Measurements from ENCODE around the gene RRP9. TPM values are rescaled to one million over a fixed set of nuclear protein-coding genes. Genes with fewer than 3 reads are reported as not detected.
A peak's percentile ranks its signal among the peaks of the same experiment; 100 is the strongest.
"Not testable (repeated sequence)": the region's sequence is repeated elsewhere in the genome, so short reads cannot be mapped to it uniquely, and the experiment has no call there.

RRP9 gene
- total RNA-seq, 2 experiments from 2014 or later: 17.7 to 19.2 TPM

- H3K36me3 Mint-ChIP-seq: peaks cover 20% of the 10 kb centered on the region
- no peaks in the 10 kb centered on the region for H3K27me3 Mint-ChIP-seq
- H3K4me1 Mint-ChIP-seq: peaks cover 29% of the 10 kb centered on the region
- POLR2A ChIA-PET: interaction anchor here (0.6 kb wide), 1 partner anchor 35 kb away, joined by 3 read pairs; no protein-coding TSS in a partner anchor
- DNase-seq (no peak), ATAC-seq (ENCODE audit: low read depth) (no peak)
- no peaks in the 10 kb centered on the region for H3K9me3 Mint-ChIP-seq
- no peak overlapping the region for H3K4me3 Mint-ChIP-seq
- peak overlapping the region; percentile 73 for H3K27ac Mint-ChIP-seq
Measured at GRCh38 chr3:51937014-51937413, 4.7 kb downstream of the RRP9 start.

GRCh38 chr3:51935886-51936755 is 5.6 kb downstream of the RRP9 start:
- no peak for ATAC-seq (ENCODE audit: low read depth)
- Mint-ChIP-seq H3K9me3 (no peaks in the 10 kb centered on the region), H3K27ac (no peak overlapping the region), H3K4me3 (no peak overlapping the region), H3K36me3 (peaks cover 20% of the 10 kb centered on the region), H3K27me3 (no peaks in the 10 kb centered on the region), H3K4me1 (peaks cover 27% of the 10 kb centered on the region)
- POLR2A ChIA-PET: interaction anchor here (0.6 kb wide), 1 partner anchor 36 kb away, joined by 3 read pairs; no protein-coding TSS in a partner anchor
- DNase-seq: no peak

- Mint-ChIP-seq H3K27ac (no peak overlapping the region), H3K27me3 (no peaks in the 10 kb centered on the region), H3K4me3 (no peak overlapping the region), H3K4me1 (peaks cover 19% of the 10 kb centered on the region), H3K9me3 (no peaks in the 10 kb centered on the region), H3K36me3 (peaks cover 20% of the 10 kb centered on the region)
- no peak for ATAC-seq (ENCODE audit: low read depth)
- DNase-seq: no peak
- POLR2A ChIA-PET: no interaction called here
Measured at GRCh38 chr3:51934991-51935885, 6.5 kb downstream of the RRP9 start.

GRCh38 chr3:51934139-51934850 is 7.4 kb downstream of the RRP9 start:
- ATAC-seq (ENCODE audit: low read depth): no peak
- Mint-ChIP-seq H3K27me3 (no peaks in the 10 kb centered on the region), H3K27ac (no peak overlapping the region), H3K36me3 (peaks cover 21% of the 10 kb centered on the region), H3K4me3 (no peak overlapping the region), H3K4me1 (peaks cover 15% of the 10 kb centered on the region), H3K9me3 (no peaks in the 10 kb centered on the region)
- POLR2A ChIA-PET: no interaction called here
- DNase-seq: no peak

- POLR2A ChIA-PET: no interaction called here
- no peaks in the 10 kb centered on the region for H3K9me3 Mint-ChIP-seq
- H3K27ac Mint-ChIP-seq: no peak overlapping the region
- H3K4me1 Mint-ChIP-seq: peaks cover 11% of the 10 kb centered on the region
- H3K4me3 Mint-ChIP-seq: no peak overlapping the region
- no peaks in the 10 kb centered on the region for H3K27me3 Mint-ChIP-seq
- no peak for DNase-seq
- H3K36me3 Mint-ChIP-seq: peaks cover 19% of the 10 kb centered on the region
- ATAC-seq (ENCODE audit: low read depth): no peak
Measured at GRCh38 chr3:51933471-51934138, 8.1 kb downstream of the RRP9 start.

- H3K4me3 Mint-ChIP-seq: no peak overlapping the region
- no peak overlapping the region for H3K27ac Mint-ChIP-seq
- ATAC-seq (ENCODE audit: low read depth) (no peak), DNase-seq (no peak)
- H3K36me3 Mint-ChIP-seq: peaks cover 18% of the 10 kb centered on the region
- POLR2A ChIA-PET: no interaction called here
- peaks cover 6% of the 10 kb centered on the region for H3K4me1 Mint-ChIP-seq
- H3K27me3 Mint-ChIP-seq: no peaks in the 10 kb centered on the region
- no peaks in the 10 kb centered on the region for H3K9me3 Mint-ChIP-seq
Measured at GRCh38 chr3:51932471-51933370, 9.0 kb downstream of the RRP9 start.

GRCh38 chr3:51931756-51932155 is 9.9 kb downstream of the RRP9 start:
- no peak overlapping the region for H3K27ac Mint-ChIP-seq

GRCh38 chr3:51930439-51930838 is 11.3 kb downstream of the RRP9 start:
- POLR2A ChIA-PET: no interaction called here
- Mint-ChIP-seq H3K27ac (no peak overlapping the region), H3K4me3 (no peak overlapping the region), H3K36me3 (peaks cover 8% of the 10 kb centered on the region), H3K9me3 (no peaks in the 10 kb centered on the region), H3K4me1 (no peaks in the 10 kb centered on the region), H3K27me3 (no peaks in the 10 kb centered on the region)
- ATAC-seq (ENCODE audit: low read depth): no peak
- DNase-seq: no peak

More at GRCh38 chr3:51931756-51932155, 9.9 kb downstream of the RRP9 start:
- ATAC-seq (ENCODE audit: low read depth) (no peak), DNase-seq (no peak)
- Mint-ChIP-seq H3K9me3 (no peaks in the 10 kb centered on the region), H3K4me3 (no peak overlapping the region), H3K4me1 (no peaks in the 10 kb centered on the region), H3K27me3 (no peaks in the 10 kb centered on the region), H3K36me3 (peaks cover 10% of the 10 kb centered on the region)
- POLR2A ChIA-PET: interaction anchor here (0.6 kb wide), 1 partner anchor 1334 kb away, joined by 5 read pairs; no protein-coding TSS in a partner anchor

- H3K27ac Mint-ChIP-seq: no peak overlapping the region
- H3K9me3 Mint-ChIP-seq: no peaks in the 10 kb centered on the region
- H3K4me1 Mint-ChIP-seq: no peaks in the 10 kb centered on the region
- no peaks in the 10 kb centered on the region for H3K27me3 Mint-ChIP-seq
- POLR2A ChIA-PET: no interaction called here
- H3K36me3 Mint-ChIP-seq: peaks cover 8% of the 10 kb centered on the region
- no peak overlapping the region for H3K4me3 Mint-ChIP-seq
- DNase-seq (no peak), ATAC-seq (ENCODE audit: low read depth) (no peak)
Measured at GRCh38 chr3:51929420-51930003, 12.2 kb downstream of the RRP9 start.

GRCh38 chr3:51928981-51929380 is 12.7 kb downstream of the RRP9 start:
- POLR2A ChIA-PET, H3K27ac Mint-ChIP-seq, H3K27me3 Mint-ChIP-seq: not testable (repeated sequence)

GRCh38 chr3:51928438-51928837 is 13.3 kb downstream of the RRP9 start:
- Mint-ChIP-seq H3K4me3 (no peak overlapping the region), H3K4me1 (no peaks in the 10 kb centered on the region), H3K9me3 (no peaks in the 10 kb centered on the region), H3K36me3 (peaks cover 5% of the 10 kb centered on the region), H3K27me3 (no peaks in the 10 kb centered on the region), H3K27ac (no peak overlapping the region)
- DNase-seq (no peak), ATAC-seq (ENCODE audit: low read depth) (no peak)
- POLR2A ChIA-PET: no interaction called here

More at GRCh38 chr3:51928981-51929380, 12.7 kb downstream of the RRP9 start:
- H3K4me1 Mint-ChIP-seq; ATAC-seq (ENCODE audit: low read depth); H3K9me3 Mint-ChIP-seq; H3K36me3 Mint-ChIP-seq; DNase-seq; H3K4me3 Mint-ChIP-seq: not testable (repeated sequence)

Measured in activated naive CD8-positive, alpha-beta T cell treated with anti-CD3 and anti-CD28 coated beads, Interleukin-2, amount 10 ng/mL, durations not matched to agents 7 days and 5 days (primary cell).